HL-60 (cell line): ENCODE measurements around the gene STIMATE.

ENCODE experiments used
- DNase-seq, 2 experiments: peaks; one replicate each; pipeline ENCODE4 v3.0.0-alpha.2; 2010 to 2020; ENCODE audit warnings: low read depth in 1 of 2, low spot score in 1 of 2
- H3K27ac ChIP-seq: fragments of 250-450 bp; sonication (Bioruptor Pico); replicated peaks from 2 replicates; pipeline ENCODE4 v1.5.1; 2020; ENCODE audit warnings: mild to moderate bottlenecking, moderate library complexity
- H3K27me3 ChIP-seq: fragments of 250-450 bp; sonication (Bioruptor Pico); 2 replicates; pipeline ENCODE4 v1.5.1; 2021; ENCODE audit warnings: mild to moderate bottlenecking, moderate library complexity; ENCODE audit not compliant: insufficient read depth, poor library complexity, severe bottlenecking
- H3K4me3 ChIP-seq: replicated peaks from 2 replicates; pipeline ENCODE4 v1.5.1; 2011; ENCODE audit warnings: mild to moderate bottlenecking, control low read depth, low read length; ENCODE audit not compliant: insufficient read depth
- CTCF ChIP-seq: IDR thresholded peaks from one replicate; pipeline ENCODE4 v1.5.1; 2011; ENCODE audit warnings: low read length, control low read depth, inconsistent platforms; ENCODE audit not compliant: insufficient read depth
- GABPA ChIP-seq: IDR thresholded peaks from 2 replicates; pipeline ENCODE4 v1.6.1; 2012; ENCODE audit warnings: low read depth
- POLR2AphosphoS5 ChIP-seq: IDR thresholded peaks from 2 replicates; pipeline ENCODE4 v1.6.1; 2012; ENCODE audit warnings: low read depth
- REST ChIP-seq: IDR thresholded peaks from 2 replicates; pipeline ENCODE4 v1.6.1; 2012; ENCODE audit warnings: low read depth; ENCODE audit not compliant: insufficient replicate concordance
- SPI1 ChIP-seq: IDR thresholded peaks from 2 replicates; pipeline ENCODE4 v1.6.1; 2012; ENCODE audit warnings: low read depth, mild to moderate bottlenecking, borderline replicate concordance

The STIMATE gene

GRCh38 chr3:52839268-52839575 is 58.1 kb downstream of the STIMATE start:
- H3K27me3 ChIP-seq: no peaks in the 10 kb centered on the region
- no peak overlapping the region for H3K27ac ChIP-seq
- H3K4me3 ChIP-seq: no peak overlapping the region
- DNase-seq: no peak
- TF ChIP-seq GABPA: no peak
- no peak for TF ChIP-seq POLR2AphosphoS5
- TF ChIP-seq CTCF: no peak
- TF ChIP-seq REST: no peak
- no peak for TF ChIP-seq SPI1

- TF ChIP-seq CTCF: no peak
- TF ChIP-seq POLR2AphosphoS5: no peak
- TF ChIP-seq GABPA: no peak
- no peak for TF ChIP-seq SPI1
- TF ChIP-seq REST: no peak
- no peak overlapping the region for H3K4me3 ChIP-seq
- no peak for DNase-seq
- no peak overlapping the region for H3K27ac ChIP-seq
- no peaks in the 10 kb centered on the region for H3K27me3 ChIP-seq
These were observed 58.6 kb downstream of the STIMATE start for GRCh38 chr3:52838561-52839267.

GRCh38 chr3:52836986-52837385 is 60.4 kb downstream of the STIMATE start:
- TF ChIP-seq GABPA (no peak), CTCF (no peak), REST (no peak), SPI1 (no peak), POLR2AphosphoS5 (no peak)
- DNase-seq: no peak
- Histone ChIP-seq H3K4me3 (no peak overlapping the region), H3K27ac (no peak overlapping the region), H3K27me3 (no peaks in the 10 kb centered on the region)
